ENCODE measurements around the gene THSD4. TPM values are rescaled to one million over a fixed set of nuclear protein-coding genes. Genes with fewer than 3 reads are reported as not detected.

The THSD4 gene
- total and polyA plus RNA-seq, 2 of the 4 experiments (the other 2 are of a cell fraction) = 25.5 to 31.1 TPM

DNA sequence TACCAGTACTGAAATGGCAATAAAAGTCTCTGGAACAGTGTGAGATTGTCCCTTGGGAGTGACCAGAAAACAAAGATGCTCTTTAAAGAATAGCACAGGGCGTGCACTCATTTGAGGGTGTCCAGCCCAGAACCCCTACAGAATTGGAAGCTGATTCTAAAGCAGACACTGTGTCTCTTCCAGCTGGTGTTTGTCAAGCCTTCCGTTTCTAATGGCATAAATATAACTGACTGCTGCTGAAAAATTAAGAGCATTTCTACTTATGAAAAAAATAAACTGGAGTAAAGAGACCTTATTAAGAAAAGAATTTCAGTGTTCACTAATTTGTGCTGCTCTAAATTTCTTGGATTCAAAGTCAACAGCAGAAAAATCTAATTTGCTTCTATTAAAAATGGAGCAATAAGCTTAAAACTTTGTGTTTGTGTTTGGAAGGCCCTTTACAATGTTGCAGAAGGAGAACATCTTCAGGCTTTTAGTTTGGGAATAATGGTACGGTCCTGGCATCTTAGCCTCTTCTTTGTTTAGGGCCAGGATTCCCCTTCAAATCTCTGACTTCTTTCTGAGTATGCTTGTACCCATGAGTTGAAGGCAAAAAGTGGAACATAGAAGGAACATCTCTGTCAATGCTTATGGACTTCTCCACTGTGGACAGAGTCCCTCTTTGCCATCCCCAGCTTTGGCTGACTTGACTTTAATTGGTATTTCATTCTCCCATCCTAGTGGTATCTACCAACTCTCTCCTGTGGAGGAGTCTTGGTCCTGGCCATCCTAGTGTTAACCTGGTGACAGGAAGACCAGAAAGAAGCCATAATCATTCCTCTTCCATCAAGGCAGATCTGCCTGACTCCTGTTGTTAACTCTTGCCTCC, 65.9 kb downstream of the THSD4 start (continued):
- no peak for TF ChIP-seq MAFK (IDR thresholded peaks at IDR 0.05; ENCODE audit: low read depth, low read length)

DNA sequence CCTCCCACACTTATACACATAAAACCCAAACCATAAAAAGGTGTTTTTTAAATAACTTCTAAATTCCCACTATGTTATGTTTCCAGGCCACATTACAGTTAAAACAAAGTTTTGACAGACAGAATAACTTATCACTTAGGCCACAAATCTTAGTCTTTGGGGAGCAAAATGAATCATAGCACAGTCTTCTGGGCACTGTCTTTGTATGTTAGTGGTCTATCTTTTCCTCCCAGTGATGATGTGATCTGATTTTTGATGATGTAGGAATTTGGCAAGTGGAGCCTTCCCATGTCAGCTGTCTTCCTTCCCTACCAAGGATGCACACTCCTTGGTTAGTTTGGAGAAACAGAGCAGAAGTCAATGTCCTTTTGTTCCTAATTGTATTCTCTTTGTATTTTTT, 67.3 kb downstream of the THSD4 start:
- dilution Hi-C loops (cut with HindIII; ENCODE audit: low sequenced_read_pairs, unreplicated experiment) = no loop called here
- ATAC-seq (ENCODE audit: low read depth) = no peak
- no peaks in the 10 kb centered on the region for H3K27me3 ChIP-seq (ENCODE audit: control insufficient read depth, insufficient read depth, low read length)
- H3K79me1 ChIP-seq (ENCODE audit: low read depth in 1 of 2, low read length in 2 of 2) = peaks cover 23 to 25% of the 10 kb centered on the region in 2 experiments
- no peak overlapping the region for H3K23ac ChIP-seq (ENCODE audit: low read depth, low read length)
- no peak overlapping the region for H2AFZ ChIP-seq (replicated peaks; ENCODE audit: low read length, poor library complexity)
- POLR2A ChIA-PET (ENCODE audit: unreplicated experiment) = no interaction called here
- H3K4ac ChIP-seq (ENCODE audit: low read depth, low read length) = no peak overlapping the region
- in situ Hi-C loops (cut with MboI; ENCODE audit: low sequenced_read_pairs) = no loop called here
- H4K20me1 ChIP-seq (ENCODE audit: insufficient read depth, low read length) = 0 out of 2 replicates have a peak, but pooled peaks cover 6% of the 10 kb centered on the region
- no peak overlapping the region for H4K5ac ChIP-seq (ENCODE audit: low read depth, low read length)
- no peak overlapping the region for H3K4me3 ChIP-seq (ENCODE audit: insufficient read depth, low read depth, low read length)
- H2AK5ac ChIP-seq (ENCODE audit: low read depth, low read length) = no peak overlapping the region
- no peak overlapping the region for H3K56ac ChIP-seq (ENCODE audit: extremely low read depth, insufficient read depth, low read length)
- no peak overlapping the region for H2BK20ac ChIP-seq (ENCODE audit: low read depth, low read length)
- H3K9ac ChIP-seq (ENCODE audit: low read depth, low read length) = no peak overlapping the region
- no peak overlapping the region for H2BK120ac ChIP-seq (ENCODE audit: low read depth, low read length)
- DNase-seq = no peak
- no peak overlapping the region for H4K91ac ChIP-seq (ENCODE audit: insufficient read depth, low read depth, low read length)
- no peak overlapping the region for H3K4me2 ChIP-seq (ENCODE audit: low read depth, low read length)
- H4K8ac ChIP-seq (ENCODE audit: low read depth in 2 of 2, low read length in 2 of 2) = no peak overlapping the region
- intact Hi-C loops (cut with micrococcal nuclease) = no loop called here
- H3K27ac ChIP-seq (ENCODE audit: insufficient read depth, low read length) = no peak overlapping the region
- peaks cover 3% of the 10 kb centered on the region for H3K36me3 ChIP-seq (ENCODE audit: control insufficient read depth, insufficient read depth, low read length)
- no peaks in the 10 kb centered on the region for H3K9me3 ChIP-seq (ENCODE audit: control insufficient read depth, insufficient read depth, low read length)
- H3K4me1 ChIP-seq (ENCODE audit: control insufficient read depth, insufficient read depth, low read length) = no peaks in the 10 kb centered on the region
- 0 out of 2 replicates have a peak, but pooled peaks cover 3% of the 10 kb centered on the region for H3K9me1 ChIP-seq (ENCODE audit: insufficient read depth, low read length)
- no TSS peak for BruUV-seq (replicated peaks)
- H3K18ac ChIP-seq (ENCODE audit: low read depth, low read length) = no peak overlapping the region
- H2BK15ac ChIP-seq (ENCODE audit: low read depth, low read length) = no peak overlapping the region
- CTCF ChIA-PET = no interaction called here
- H3K14ac ChIP-seq (replicated peaks; ENCODE audit: low read depth, low read length) = no peak overlapping the region
- H2BK5ac ChIP-seq (ENCODE audit: low read depth, low read length, poor library complexity, severe bottlenecking) = no peak overlapping the region
- no peak overlapping the region for H2AK9ac ChIP-seq (replicated peaks; ENCODE audit: low read depth, low read length, poor library complexity)
- TF ChIP-seq NFE2L2 (IDR thresholded peaks at IDR 0.05; ENCODE audit: low read depth, low read length) = no peak
- TF ChIP-seq RFX5 (IDR thresholded peaks at IDR 0.05; ENCODE audit: low read depth, low read length) = no peak
- TF ChIP-seq MAFK (IDR thresholded peaks at IDR 0.05; ENCODE audit: low read depth, low read length) = no peak
- no peak for TF ChIP-seq BHLHE40 (IDR thresholded peaks at IDR 0.05; ENCODE audit: low read depth, low read length)
- TF ChIP-seq MXI1 (IDR thresholded peaks at IDR 0.05; ENCODE audit: borderline replicate concordance, low read depth, low read length) = no peak
- no peak for TF ChIP-seq CEBPB (IDR thresholded peaks at IDR 0.05; ENCODE audit: low read depth, low read length)
- TF ChIP-seq, protein P1, sequence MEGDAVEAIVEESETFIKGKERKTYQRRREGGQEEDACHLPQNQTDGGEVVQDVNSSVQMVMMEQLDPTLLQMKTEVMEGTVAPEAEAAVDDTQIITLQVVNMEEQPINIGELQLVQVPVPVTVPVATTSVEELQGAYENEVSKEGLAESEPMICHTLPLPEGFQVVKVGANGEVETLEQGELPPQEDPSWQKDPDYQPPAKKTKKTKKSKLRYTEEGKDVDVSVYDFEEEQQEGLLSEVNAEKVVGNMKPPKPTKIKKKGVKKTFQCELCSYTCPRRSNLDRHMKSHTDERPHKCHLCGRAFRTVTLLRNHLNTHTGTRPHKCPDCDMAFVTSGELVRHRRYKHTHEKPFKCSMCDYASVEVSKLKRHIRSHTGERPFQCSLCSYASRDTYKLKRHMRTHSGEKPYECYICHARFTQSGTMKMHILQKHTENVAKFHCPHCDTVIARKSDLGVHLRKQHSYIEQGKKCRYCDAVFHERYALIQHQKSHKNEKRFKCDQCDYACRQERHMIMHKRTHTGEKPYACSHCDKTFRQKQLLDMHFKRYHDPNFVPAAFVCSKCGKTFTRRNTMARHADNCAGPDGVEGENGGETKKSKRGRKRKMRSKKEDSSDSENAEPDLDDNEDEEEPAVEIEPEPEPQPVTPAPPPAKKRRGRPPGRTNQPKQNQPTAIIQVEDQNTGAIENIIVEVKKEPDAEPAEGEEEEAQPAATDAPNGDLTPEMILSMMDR (conservative IDR thresholded peaks at IDR 0.05; ENCODE audit: low read depth, low read length) = no peak
- no peak for TF ChIP-seq FOS (IDR thresholded peaks at IDR 0.05; ENCODE audit: low read depth, low read length)
- no peak for TF ChIP-seq MAZ (IDR thresholded peaks at IDR 0.05; ENCODE audit: borderline replicate concordance, low read depth, low read length)
- TF ChIP-seq POLR2A (IDR thresholded peaks at IDR 0.05; ENCODE audit: low read depth, low read length) = no peak
- TF ChIP-seq, protein P2, sequence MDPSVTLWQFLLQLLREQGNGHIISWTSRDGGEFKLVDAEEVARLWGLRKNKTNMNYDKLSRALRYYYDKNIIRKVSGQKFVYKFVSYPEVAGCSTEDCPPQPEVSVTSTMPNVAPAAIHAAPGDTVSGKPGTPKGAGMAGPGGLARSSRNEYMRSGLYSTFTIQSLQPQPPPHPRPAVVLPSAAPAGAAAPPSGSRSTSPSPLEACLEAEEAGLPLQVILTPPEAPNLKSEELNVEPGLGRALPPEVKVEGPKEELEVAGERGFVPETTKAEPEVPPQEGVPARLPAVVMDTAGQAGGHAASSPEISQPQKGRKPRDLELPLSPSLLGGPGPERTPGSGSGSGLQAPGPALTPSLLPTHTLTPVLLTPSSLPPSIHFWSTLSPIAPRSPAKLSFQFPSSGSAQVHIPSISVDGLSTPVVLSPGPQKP (IDR thresholded peaks at IDR 0.05; ENCODE audit: borderline replicate concordance, low read depth, low read length) = no peak
- no peak for TF ChIP-seq CHD1 (IDR thresholded peaks at IDR 0.05; ENCODE audit: low read depth, low read length)
- TF ChIP-seq SMC3 (IDR thresholded peaks at IDR 0.05; ENCODE audit: low read depth, low read length) = no peak
- no peak for TF ChIP-seq RCOR1 (IDR thresholded peaks at IDR 0.05; ENCODE audit: insufficient replicate concordance, low read length)
- TF ChIP-seq RAD21 (IDR thresholded peaks at IDR 0.05; ENCODE audit: low read length) = no peak

Data from IMR-90 (cell line).